CD4-positive, alpha-beta T cell (primary cell): Measurements from ENCODE around the gene DIO1. TPM values are rescaled to one million over a fixed set of nuclear protein-coding genes. Genes with fewer than 3 reads are reported as not detected.

Source experiments
- ATAC-seq: fragments of 200-7000 bp; cut with Tn5 transposase; one replicate; pipeline ENCODE4 v1.10.0; 2022; ENCODE audit warnings: mild to moderate bottlenecking; ENCODE audit not compliant: poor library complexity
- CTCF ChIA-PET: fragments of 350-600 bp; sonication (Branson Sonifier 250); formaldehyde crosslinking; loops from one replicate; lab custom pipeline; 2021; ENCODE audit warnings: antibody characterized with exemption, inconsistent platforms; lab: Charles Lee
- POLR2A ChIA-PET: fragments of 350-600 bp; sonication (Branson Sonifier 250); formaldehyde crosslinking; loops from one replicate; lab custom pipeline; 2021; ENCODE audit warnings: antibody characterized with exemption, inconsistent platforms; lab: Charles Lee
- DNase-seq, 14 experiments: peaks; one replicate each; pipeline ENCODE4 v3.0.0-alpha.2; 2013 to 2020; ENCODE audit warnings: mixed read lengths in 2 of 14
- H3K27ac ChIP-seq, 2 donors: one replicate each; pipeline versions ENCODE4 v1.5.1 to v1.7.0; 2013; ENCODE audit warnings: low read length in 2 of 2, low read depth in 1 of 2, mild to moderate bottlenecking in 1 of 2
- H3K27me3 ChIP-seq, 2 experiments: 1 replicate in 1 of 2; 2 replicates in 1 of 2; pipeline versions ENCODE4 v1.6.1 to v1.7.0; 2013; ENCODE audit warnings: low read length in 2 of 2, control low read depth in 1 of 2, mild to moderate bottlenecking in 1 of 2, moderate library complexity in 1 of 2; ENCODE audit not compliant: insufficient read depth in 2 of 2, control insufficient read depth in 1 of 2
- H3K36me3 ChIP-seq: one replicate; pipeline ENCODE4 v1.6.1; 2013; ENCODE audit warnings: low read length, control low read depth; ENCODE audit not compliant: insufficient read depth
- H3K4me1 ChIP-seq: one replicate; pipeline ENCODE4 v1.6.1; 2013; ENCODE audit warnings: low read length, control low read depth; ENCODE audit not compliant: insufficient read depth
- H3K4me3 ChIP-seq: one replicate; pipeline ENCODE4 v1.5.1; 2013; ENCODE audit warnings: mild to moderate bottlenecking, low read length, moderate library complexity
- H3K9me3 ChIP-seq, 2 experiments: 1 replicate in 1 of 2; 2 replicates in 1 of 2; pipeline versions ENCODE4 v1.6.1 to v1.7.0; 2013; ENCODE audit warnings: low read length in 2 of 2, mild to moderate bottlenecking in 2 of 2, control low read depth in 1 of 2, moderate library complexity in 1 of 2; ENCODE audit not compliant: control insufficient read depth in 1 of 2, insufficient read depth in 1 of 2
- H3K27ac Mint-ChIP-seq: one replicate; pipeline ENCODE4 v1.8.0; 2020; ENCODE audit warnings: mixed read lengths
- H3K27me3 Mint-ChIP-seq: one replicate; pipeline ENCODE4 v1.8.0; 2021; ENCODE audit warnings: mixed read lengths
- H3K36me3 Mint-ChIP-seq: one replicate; pipeline ENCODE4 v1.8.0; 2021; ENCODE audit warnings: low read depth, mixed read lengths
- H3K4me1 Mint-ChIP-seq: one replicate; pipeline ENCODE4 v1.8.0; 2021; ENCODE audit warnings: low read depth, mixed read lengths
- H3K4me3 Mint-ChIP-seq: one replicate; pipeline ENCODE4 v1.8.0; 2020; ENCODE audit warnings: mild to moderate bottlenecking, mixed read lengths
- H3K9me3 Mint-ChIP-seq: one replicate; pipeline ENCODE4 v1.8.0; 2020; ENCODE audit warnings: mixed read lengths
- intact Hi-C, 2 experiments: fragments of 100-400 bp; cut with DNase I in 1 of 2; cut with micrococcal nuclease in 1 of 2; formaldehyde crosslinking; loops; one replicate each; pipeline versions ENCODE4 v1.15.1 to v1.9.0; 2023 to 2025; cut with DNase I, micrococcal nuclease
- total RNA-seq, 174 experiments: library from RNA in 2 of 174; stranded (reverse) in 2 of 174; gene quantifications; one replicate each; pipeline ENCODE4 v1.2.3 and lab custom pipeline; 2021 to 2026
- TF ChIP-seq, protein P1 (sequence below): fragments of 200-600 bp; IDR thresholded peaks from one replicate; pipeline ENCODE4 v1.8.0; 2022; ENCODE audit warnings: antibody characterized with exemption, mild to moderate bottlenecking

DIO1 gene
- total RNA-seq, 2 experiments from 2014 or later = not detected

DNA sequence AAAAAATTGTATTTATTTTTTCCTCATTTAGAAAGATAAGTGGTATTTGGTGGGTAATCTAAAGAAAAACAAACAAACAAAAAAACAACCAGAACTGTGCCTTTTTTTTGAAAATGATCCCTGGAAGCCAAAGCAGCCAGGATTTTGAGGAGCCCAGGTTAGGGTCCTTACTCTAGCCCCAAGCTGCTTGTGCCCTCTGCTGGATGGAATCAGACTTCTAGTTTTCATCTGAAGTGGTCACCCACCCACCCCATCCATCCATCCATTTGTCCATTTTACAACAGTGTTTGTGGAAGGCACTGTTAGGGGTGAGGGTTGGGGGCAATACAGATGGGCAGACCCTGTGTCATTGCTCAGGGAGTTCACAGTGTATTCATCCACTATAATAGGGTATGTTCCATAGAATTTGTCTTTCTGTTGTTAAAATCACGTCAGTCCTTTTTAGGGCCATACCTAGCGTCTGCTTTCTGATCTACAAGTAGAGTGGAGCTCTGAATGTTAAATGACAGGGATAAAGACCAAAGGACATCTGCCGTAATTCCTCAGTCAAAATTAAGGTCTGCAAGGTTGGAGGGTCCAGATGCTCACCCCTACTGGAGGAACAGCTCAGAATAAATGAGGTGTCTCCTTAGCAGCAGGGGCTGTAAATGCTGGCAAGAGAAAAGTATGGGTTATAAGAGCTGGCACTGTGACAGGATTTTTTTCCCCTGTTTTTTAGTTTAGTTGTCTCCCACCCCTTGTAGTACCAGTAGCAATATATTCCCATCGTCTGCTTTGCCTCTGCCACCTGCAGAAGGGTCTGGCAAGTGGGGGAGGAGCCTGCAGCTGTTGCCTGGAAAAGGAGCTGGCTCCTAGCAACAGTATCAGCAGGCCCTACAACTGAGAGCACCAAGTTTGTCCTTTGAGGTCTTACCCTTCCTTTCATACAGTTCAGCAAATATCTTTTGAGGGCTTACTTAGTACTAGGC is 55.3 kb downstream of the DIO1 start:
- Mint-ChIP-seq H3K4me1 (peaks cover 40% of the 10 kb centered on the region), H3K9me3 (no peaks in the 10 kb centered on the region), H3K4me3 (peak overlapping the region; percentile 62), H3K36me3 (peaks cover 40% of the 10 kb centered on the region), H3K27ac (no peak overlapping the region), H3K27me3 (no peaks in the 10 kb centered on the region)
- TF ChIP-seq, protein P1, sequence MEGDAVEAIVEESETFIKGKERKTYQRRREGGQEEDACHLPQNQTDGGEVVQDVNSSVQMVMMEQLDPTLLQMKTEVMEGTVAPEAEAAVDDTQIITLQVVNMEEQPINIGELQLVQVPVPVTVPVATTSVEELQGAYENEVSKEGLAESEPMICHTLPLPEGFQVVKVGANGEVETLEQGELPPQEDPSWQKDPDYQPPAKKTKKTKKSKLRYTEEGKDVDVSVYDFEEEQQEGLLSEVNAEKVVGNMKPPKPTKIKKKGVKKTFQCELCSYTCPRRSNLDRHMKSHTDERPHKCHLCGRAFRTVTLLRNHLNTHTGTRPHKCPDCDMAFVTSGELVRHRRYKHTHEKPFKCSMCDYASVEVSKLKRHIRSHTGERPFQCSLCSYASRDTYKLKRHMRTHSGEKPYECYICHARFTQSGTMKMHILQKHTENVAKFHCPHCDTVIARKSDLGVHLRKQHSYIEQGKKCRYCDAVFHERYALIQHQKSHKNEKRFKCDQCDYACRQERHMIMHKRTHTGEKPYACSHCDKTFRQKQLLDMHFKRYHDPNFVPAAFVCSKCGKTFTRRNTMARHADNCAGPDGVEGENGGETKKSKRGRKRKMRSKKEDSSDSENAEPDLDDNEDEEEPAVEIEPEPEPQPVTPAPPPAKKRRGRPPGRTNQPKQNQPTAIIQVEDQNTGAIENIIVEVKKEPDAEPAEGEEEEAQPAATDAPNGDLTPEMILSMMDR = peak; percentile 45
- Histone ChIP-seq H3K9me3 (no peaks in the 10 kb centered on the region), H3K27ac (no peak overlapping the region), H3K4me1 (peaks cover 18% of the 10 kb centered on the region), H3K27me3 (no peaks in the 10 kb centered on the region), H3K36me3 (peaks cover 13% of the 10 kb centered on the region), H3K4me3 (no peak overlapping the region)
- POLR2A ChIA-PET = interaction anchor here (1.0 to 1.5 kb wide), 3 partner anchors 87 to 104 kb away, joined by 3 read pairs; partner anchors contain the start of genes TCEANC2 and TMEM59
- intact Hi-C loops = loop anchor here (1.0 to 10.0 kb wide), 10 partner anchors 71 to 1895 kb away; partner anchors contain the start of genes BTF3L4 (in 1 of the 2), CC2D1B (in 1 of the 2), LRP8 (in 1 of the 2) and TTC4 (in 1 of the 2)
- CTCF ChIA-PET = interaction anchor here (1.3 to 4.0 kb wide), 3 partner anchors 10 to 89 kb away, joined by 3 to 22 read pairs (median 14); no protein-coding TSS in a partner anchor
- ATAC-seq (no peak), DNase-seq (peak in 4 of 14 experiments; percentile 38 to 55 (median 46))

DNA sequence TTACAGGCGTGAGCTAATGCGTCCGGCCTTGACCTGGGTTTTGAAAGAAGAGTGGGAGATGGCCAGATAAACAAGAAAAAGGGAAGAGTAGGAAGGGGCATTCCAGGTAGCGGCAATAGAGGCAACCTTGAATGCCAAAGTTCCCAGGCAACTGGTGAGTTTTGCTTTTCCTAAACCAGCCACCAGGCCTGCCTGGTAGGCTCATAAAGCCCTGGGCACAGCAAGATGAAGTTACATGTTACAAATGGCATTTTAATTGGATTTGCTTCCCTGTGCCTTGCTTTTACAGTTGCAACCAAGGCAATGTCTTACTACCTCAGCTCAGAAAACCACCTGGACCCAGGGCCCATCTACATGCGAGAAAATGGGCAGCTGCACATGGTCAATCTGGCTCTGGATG is 57.7 kb downstream of the DIO1 start:
- TF ChIP-seq, protein P1 = no peak
- intact Hi-C loops = no loop called here
- no peak overlapping the region for H3K27ac ChIP-seq
- Mint-ChIP-seq H3K4me1 (peaks cover 27% of the 10 kb centered on the region), H3K4me3 (no peak overlapping the region), H3K9me3 (no peaks in the 10 kb centered on the region), H3K36me3 (peaks cover 36% of the 10 kb centered on the region), H3K27me3 (no peaks in the 10 kb centered on the region), H3K27ac (no peak overlapping the region)
- CTCF ChIA-PET = interaction anchor here (0.9 kb wide), 1 partner anchor 90 kb away, joined by 3 read pairs; no protein-coding TSS in a partner anchor
- DNase-seq (no peak), ATAC-seq (no peak)
- peaks cover 14% of the 10 kb centered on the region for H3K36me3 ChIP-seq
- no peaks in the 10 kb centered on the region for H3K27me3 ChIP-seq
- peaks cover 7% of the 10 kb centered on the region for H3K4me1 ChIP-seq
- H3K9me3 ChIP-seq = no peaks in the 10 kb centered on the region
- no peak overlapping the region for H3K4me3 ChIP-seq
- POLR2A ChIA-PET = no interaction called here

DNA sequence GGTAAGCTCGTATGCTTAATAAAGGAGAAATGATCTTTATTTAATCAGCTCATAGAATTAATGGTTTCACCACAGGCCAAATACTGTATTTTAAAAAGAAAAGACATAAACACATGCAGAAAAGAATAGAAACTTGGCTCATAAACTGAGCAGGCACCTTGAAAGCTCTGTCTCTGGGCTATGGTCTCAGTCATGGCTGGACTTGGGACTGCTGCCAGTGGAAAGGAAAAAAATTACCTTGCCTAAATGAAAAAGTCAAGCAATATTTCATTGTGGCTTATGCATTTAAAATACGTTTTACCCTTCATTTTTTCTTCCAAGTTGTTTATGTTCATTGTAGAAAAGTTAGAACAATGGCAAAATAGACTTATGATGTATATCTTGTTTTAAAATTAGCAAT is 60.1 kb downstream of the DIO1 start:
- Histone ChIP-seq H3K36me3 (peaks cover 18% of the 10 kb centered on the region), H3K27ac (no peak overlapping the region), H3K9me3 (no peaks in the 10 kb centered on the region), H3K27me3 (no peaks in the 10 kb centered on the region), H3K4me1 (no peaks in the 10 kb centered on the region), H3K4me3 (no peak overlapping the region)
- Mint-ChIP-seq H3K4me1 (peaks cover 11% of the 10 kb centered on the region), H3K27me3 (no peaks in the 10 kb centered on the region), H3K9me3 (no peaks in the 10 kb centered on the region), H3K4me3 (no peak overlapping the region), H3K36me3 (peaks cover 40% of the 10 kb centered on the region), H3K27ac (no peak overlapping the region)
- ChIA-PET POLR2A (interaction anchor here (1.1 kb wide), 1 partner anchor 9 kb away, joined by 4 read pairs; the partner anchor contains the start of gene IFT25), CTCF (no interaction called here)
- TF ChIP-seq, protein P1 = no peak
- no peak for ATAC-seq
- DNase-seq = no peak
- intact Hi-C loops = no loop called here
